ENCODE measurements around the gene GALNS. TPM values are rescaled to one million over a fixed set of nuclear protein-coding genes. Genes with fewer than 3 reads are reported as not detected.

GALNS gene
- polyA plus RNA-seq, 1 donor from 2014 or later = 8.4 TPM

DNA sequence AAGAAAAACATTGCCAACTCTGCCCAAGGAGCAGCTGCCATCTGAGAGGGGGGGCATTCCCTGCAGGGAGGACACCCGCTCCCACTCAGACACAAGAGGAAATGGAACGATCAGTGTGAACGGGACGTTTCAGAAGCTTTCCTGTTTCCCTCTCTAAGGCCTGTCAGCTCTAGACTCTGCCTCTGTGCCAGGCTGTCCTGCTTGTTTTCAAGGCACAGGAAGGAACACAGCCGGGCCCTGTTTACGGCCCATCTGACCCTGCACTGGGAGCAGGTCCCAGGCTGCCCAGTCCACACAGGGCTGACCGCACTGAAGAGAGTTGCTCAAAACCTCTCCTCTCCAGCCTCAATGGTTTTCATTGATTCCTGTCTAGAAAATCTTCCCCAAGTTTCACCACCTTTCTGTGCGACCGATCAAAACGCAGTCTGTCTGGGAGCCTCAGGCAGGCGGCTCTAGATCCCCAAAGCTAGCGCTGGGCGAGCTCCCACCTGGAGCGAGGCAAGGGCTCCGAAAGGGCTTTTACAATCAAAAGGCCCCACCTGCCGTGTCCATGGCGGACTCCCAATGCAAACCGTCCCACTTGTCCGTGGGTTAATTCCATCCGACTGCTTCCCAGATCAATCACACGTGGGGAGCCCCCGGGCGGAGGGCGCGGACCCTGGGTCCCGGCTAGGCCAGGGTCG, 73.2 kb downstream of the GALNS start:
- Mint-ChIP-seq H3K4me3 (peak overlapping the region; percentile 88 to 93 (median 91)), H3K27me3 (no peaks in the 10 kb centered on the region), H3K4me1 (peaks cover 29 to 39% (median 32%) of the 10 kb centered on the region in 3 donors), H3K36me3 (no peaks in the 10 kb centered on the region), H3K9me3 (no peaks in the 10 kb centered on the region), H3K27ac (peak overlapping the region; percentile 94 to 97 (median 97))

- H3K27ac Mint-ChIP-seq = peak overlapping the region; percentile 94 to 97 (median 97)
- H3K4me1 Mint-ChIP-seq = peaks cover 32 to 39% (median 35%) of the 10 kb centered on the region in 3 donors
- no peaks in the 10 kb centered on the region for H3K36me3 Mint-ChIP-seq
- no peaks in the 10 kb centered on the region for H3K27me3 Mint-ChIP-seq
- no peaks in the 10 kb centered on the region for H3K9me3 Mint-ChIP-seq
- peak overlapping the region; percentile 88 to 93 (median 91) for H3K4me3 Mint-ChIP-seq
Observed at GRCh38 chr16:88782454-88783390, 74.0 kb downstream of the GALNS start.

GRCh38 chr16:88781140-88782077, 75.3 kb downstream of the GALNS start:
- H3K4me3 Mint-ChIP-seq = peak overlapping the region; percentile 78 to 93 (median 91)
- peaks cover 33 to 38% (median 35%) of the 10 kb centered on the region in 3 donors for H3K4me1 Mint-ChIP-seq
- no peaks in the 10 kb centered on the region for H3K9me3 Mint-ChIP-seq
- H3K27ac Mint-ChIP-seq = peak overlapping the region; percentile 94 to 97 (median 97)
- no peaks in the 10 kb centered on the region for H3K36me3 Mint-ChIP-seq
- H3K27me3 Mint-ChIP-seq = no peaks in the 10 kb centered on the region

DNA sequence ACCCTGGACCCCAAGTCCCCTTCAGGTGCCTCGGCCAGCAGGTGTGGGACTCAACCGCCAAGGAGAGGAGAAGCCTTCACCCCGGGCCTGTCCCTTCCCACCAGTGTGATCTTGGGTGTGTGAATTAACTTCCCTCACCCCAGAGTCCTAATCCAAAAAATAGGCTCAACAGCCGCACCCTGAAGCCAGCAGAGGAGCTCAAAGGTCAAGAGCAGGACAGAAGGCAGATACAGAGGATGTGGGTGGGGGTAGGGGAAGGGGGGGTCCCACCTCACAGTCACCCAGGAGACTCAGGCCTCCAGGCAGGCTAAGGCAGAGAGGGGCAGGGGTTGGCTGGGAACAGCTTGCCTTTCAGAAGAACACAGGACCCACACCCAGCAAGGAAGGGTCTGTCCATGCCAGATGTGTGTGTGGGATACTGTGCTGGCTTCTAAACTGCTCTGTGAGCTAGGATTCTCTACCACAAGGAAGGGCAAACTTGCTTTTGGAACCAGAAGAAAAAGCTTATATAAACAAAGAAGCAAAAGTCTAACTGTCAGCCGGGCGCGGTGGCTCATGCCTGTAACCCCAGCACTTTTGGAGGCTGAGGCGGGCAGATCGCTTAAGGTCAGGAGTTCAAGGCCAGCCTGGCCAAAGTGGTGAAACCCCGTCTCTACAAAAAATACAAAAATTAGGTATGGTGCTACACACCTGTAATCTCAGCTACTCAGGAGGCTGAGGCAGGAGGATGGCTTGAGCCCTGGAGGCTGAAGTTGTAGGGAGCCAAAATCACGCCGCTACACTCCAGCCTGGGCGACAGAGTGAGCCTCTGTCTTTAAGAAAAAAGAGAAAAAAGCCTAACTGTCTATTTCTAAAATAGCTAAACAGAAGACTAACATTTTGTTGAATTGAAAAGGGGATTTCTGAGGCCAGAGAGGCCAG, 76.3 kb downstream of the GALNS start:
- Mint-ChIP-seq H3K27ac (peak overlapping the region; percentile 73 to 97 (median 94)), H3K36me3 (no peaks in the 10 kb centered on the region), H3K4me1 (peaks cover 34 to 38% (median 35%) of the 10 kb centered on the region in 3 donors), H3K4me3 (peak overlapping the region; percentile 78 to 93 (median 88)), H3K27me3 (no peaks in the 10 kb centered on the region), H3K9me3 (no peaks in the 10 kb centered on the region)

DNA sequence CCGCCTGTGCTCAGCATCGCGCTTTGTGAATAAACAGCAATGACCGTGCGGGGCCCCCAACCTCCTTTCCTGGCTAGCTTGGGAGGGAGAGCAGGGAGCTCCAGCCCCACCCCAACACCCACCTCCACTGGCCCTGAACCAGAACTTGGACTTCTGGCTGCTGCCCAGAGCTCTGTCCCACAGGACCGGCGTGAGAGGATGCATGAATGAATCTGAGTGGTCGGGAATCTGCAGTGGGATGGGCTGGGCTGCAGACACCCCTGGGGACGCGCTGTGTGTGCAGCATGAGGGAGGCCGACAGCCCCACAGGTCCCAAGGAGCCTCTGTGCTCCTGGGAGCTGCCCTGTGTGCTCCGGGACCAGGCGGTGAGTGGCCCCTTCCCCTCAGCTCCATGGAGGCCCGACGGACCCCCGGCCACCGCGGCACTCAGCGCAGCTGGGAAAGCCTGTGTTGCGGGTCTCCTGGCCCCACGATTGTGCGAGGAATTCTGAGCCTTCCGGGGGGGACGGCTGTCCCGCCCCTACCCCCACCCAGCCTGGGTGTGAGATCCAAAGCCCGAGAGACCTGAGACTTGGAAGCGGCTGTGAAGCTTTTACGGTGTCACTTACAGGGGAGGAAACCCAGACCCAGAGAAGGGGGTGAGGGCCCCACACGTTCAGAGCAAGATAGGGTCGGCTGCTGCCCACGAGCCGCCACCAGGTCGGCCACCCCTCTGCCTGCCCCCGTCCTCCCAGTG, 77.2 kb downstream of the GALNS start:
- Mint-ChIP-seq H3K27me3 (no peaks in the 10 kb centered on the region), H3K9me3 (no peaks in the 10 kb centered on the region), H3K4me3 (peak overlapping the region in 2 of 4 donors; percentile 49 to 93), H3K4me1 (peaks cover 34 to 41% (median 35%) of the 10 kb centered on the region in 3 donors), H3K27ac (peak overlapping the region in 2 of 3 donors; percentile 46 to 94), H3K36me3 (no peaks in the 10 kb centered on the region)

DNA sequence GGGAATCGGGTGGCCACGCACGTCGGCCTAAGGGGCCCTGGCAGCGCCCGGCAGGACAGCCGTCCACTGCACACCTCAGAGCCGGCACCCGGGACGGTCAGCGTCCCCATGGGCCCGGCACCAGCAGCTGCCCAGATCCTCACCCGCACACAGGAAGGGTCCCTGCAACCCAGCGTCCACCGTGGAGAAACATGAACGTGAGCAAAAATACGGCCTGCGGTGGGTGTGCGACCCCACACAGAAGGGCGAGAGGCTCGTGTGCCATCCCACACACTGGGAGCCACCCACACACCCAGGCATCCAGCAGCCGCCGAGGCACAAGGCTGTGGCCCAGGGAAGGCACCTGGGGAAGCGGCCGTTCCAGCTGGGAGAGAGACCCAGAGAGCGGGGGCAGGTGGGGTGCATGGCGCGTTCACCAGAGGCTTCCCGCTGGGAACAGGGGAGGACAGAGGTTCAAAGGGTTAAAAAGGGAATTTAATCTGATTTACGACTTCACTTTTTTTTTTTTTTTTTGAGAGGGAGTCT, 78.1 kb downstream of the GALNS start:
- peaks cover 33 to 40% (median 35%) of the 10 kb centered on the region in 3 donors for H3K4me1 Mint-ChIP-seq
- H3K36me3 Mint-ChIP-seq = no peaks in the 10 kb centered on the region
- no peaks in the 10 kb centered on the region for H3K9me3 Mint-ChIP-seq
- H3K27me3 Mint-ChIP-seq = no peaks in the 10 kb centered on the region
- peak overlapping the region in 1 of 3 donors; percentile 53 for H3K27ac Mint-ChIP-seq
- H3K4me3 Mint-ChIP-seq = no peak overlapping the region

DNA sequence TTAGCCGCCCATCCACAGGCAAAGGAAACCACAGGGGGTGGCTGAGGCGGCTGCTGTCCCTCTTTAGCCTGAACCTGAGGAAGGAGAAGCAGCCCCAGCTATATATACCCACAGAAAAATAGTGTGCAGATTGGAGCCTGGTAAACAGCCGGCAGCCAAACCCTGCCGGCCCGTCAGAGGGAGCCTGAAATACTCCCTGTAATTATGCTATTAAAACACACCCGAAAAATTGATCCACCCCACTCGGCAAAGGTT, 78.5 kb downstream of the GALNS start:
- Mint-ChIP-seq H3K27ac (no peak overlapping the region), H3K9me3 (no peaks in the 10 kb centered on the region), H3K4me3 (peak overlapping the region in 1 of 4 donors; percentile 73), H3K27me3 (no peaks in the 10 kb centered on the region), H3K36me3 (no peaks in the 10 kb centered on the region), H3K4me1 (peaks cover 29 to 36% (median 31%) of the 10 kb centered on the region in 3 donors)

DNA sequence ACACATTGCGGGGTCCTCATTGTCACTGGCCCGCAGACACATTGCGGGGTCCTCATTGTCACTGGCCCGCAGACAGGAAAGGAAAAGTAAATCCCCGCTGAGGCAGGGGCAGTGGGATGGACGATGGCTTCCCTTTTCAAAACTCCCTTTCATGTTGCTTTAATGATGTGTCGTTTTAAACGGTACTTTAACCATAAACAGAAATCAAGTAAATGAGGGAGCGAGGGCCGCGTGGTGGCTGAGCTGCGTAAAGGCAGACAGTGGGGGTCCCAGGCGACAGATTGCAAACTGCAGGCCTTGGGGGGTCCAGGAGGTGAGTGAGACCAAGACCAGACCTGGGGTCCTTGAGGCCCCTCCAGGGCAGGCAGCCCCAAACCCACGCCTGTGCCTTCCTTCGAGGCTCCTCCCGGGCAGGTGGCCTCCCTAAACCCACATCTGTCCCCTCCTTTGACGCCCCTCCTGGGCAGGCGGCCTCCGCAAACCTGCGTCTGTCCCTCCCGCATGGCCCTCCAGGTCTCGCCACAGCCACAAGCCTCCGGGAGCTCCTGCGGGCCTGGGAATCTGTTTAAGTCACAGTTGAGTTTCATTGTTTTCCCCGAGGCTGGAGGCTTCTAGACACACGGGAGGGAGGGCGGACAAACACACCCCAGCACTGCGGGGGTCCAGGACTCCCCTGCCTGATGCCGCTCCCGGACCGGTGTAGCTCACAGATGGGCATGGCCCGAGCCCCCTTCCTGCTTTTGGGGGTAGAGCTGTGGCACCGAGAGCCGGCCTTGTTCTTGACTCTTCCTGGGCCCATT, 79.1 kb downstream of the GALNS start:
- H3K36me3 Mint-ChIP-seq = no peaks in the 10 kb centered on the region
- no peak overlapping the region for H3K27ac Mint-ChIP-seq
- H3K4me1 Mint-ChIP-seq = peaks cover 24 to 31% (median 25%) of the 10 kb centered on the region in 3 donors
- no peaks in the 10 kb centered on the region for H3K27me3 Mint-ChIP-seq
- peak overlapping the region in 1 of 4 donors; percentile 73 for H3K4me3 Mint-ChIP-seq
- no peaks in the 10 kb centered on the region for H3K9me3 Mint-ChIP-seq

DNA sequence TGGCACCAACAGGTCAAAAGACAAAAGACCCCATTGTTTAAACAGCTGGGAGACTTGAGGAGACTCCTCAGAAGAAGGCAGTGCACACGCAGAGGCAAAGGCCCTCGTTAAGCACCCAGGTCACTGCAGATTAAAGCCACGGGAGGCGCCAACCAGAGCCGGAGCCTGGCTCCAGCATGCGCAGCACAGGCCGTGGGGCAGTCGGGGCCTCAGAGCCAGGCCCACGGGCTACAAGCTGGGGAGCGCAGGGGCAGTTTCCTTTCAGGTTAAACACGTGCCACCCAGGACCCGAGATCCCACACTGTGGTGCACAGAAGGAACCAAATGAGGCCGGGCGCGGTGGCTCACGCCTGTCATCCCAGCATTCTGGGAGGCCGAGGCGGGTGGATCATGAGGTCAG, 80.9 kb downstream of the GALNS start:
- no peak overlapping the region for H3K4me3 Mint-ChIP-seq

GRCh38 chr16:88774544-88775393, 82.0 kb downstream of the GALNS start:
- H3K4me1 Mint-ChIP-seq = peaks cover 4 to 10% (median 6%) of the 10 kb centered on the region in 3 donors
- H3K4me3 Mint-ChIP-seq = peak overlapping the region in 1 of 4 donors; percentile 3
- H3K27me3 Mint-ChIP-seq = no peaks in the 10 kb centered on the region
- H3K9me3 Mint-ChIP-seq = no peaks in the 10 kb centered on the region
- H3K36me3 Mint-ChIP-seq = no peaks in the 10 kb centered on the region
- H3K27ac Mint-ChIP-seq = no peak overlapping the region

More for the DNA sequence above, 80.9 kb downstream of the GALNS start:
- Mint-ChIP-seq H3K4me1 (peaks cover 7 to 17% (median 10%) of the 10 kb centered on the region in 3 donors), H3K9me3 (no peaks in the 10 kb centered on the region), H3K27ac (peak overlapping the region in 1 of 3 donors; percentile 46), H3K27me3 (no peaks in the 10 kb centered on the region), H3K36me3 (no peaks in the 10 kb centered on the region)

GRCh38 chr16:88773812-88774291, 82.9 kb downstream of the GALNS start:
- no peaks in the 10 kb centered on the region for H3K27me3 Mint-ChIP-seq
- peak overlapping the region in 1 of 4 donors; percentile 63 for H3K4me3 Mint-ChIP-seq
- H3K4me1 Mint-ChIP-seq = peaks cover 11 to 17% (median 13%) of the 10 kb centered on the region in 3 donors
- H3K27ac Mint-ChIP-seq = no peak overlapping the region
- H3K36me3 Mint-ChIP-seq = no peaks in the 10 kb centered on the region
- no peaks in the 10 kb centered on the region for H3K9me3 Mint-ChIP-seq

Data from IgD-negative memory B cell (primary cell).